Endothelial cell of umbilical vein (primary cell): ENCODE measurements around the gene JAKMIP1.

Experiments
- CTCF ChIP-seq, 2 donors: IDR thresholded peaks; 1 replicate in 1 of 2; 2 replicates in 1 of 2; pipeline ENCODE4 v1.5.1; 2011; ENCODE audit warnings: low read length in 2 of 2, mild to moderate bottlenecking in 2 of 2, moderate library complexity in 2 of 2, control low read depth in 1 of 2, inconsistent platforms in 1 of 2, low read depth in 1 of 2; ENCODE audit not compliant: insufficient read depth in 1 of 2; ENCODE audit errors: extremely low read depth in 1 of 2
- EZH2 ChIP-seq: IDR thresholded peaks from 2 replicates; pipeline ENCODE4 v1.6.1; 2012; ENCODE audit warnings: borderline replicate concordance, low read depth, mild to moderate bottlenecking, moderate library complexity, low read length, inconsistent platforms; ENCODE audit not compliant: severe bottlenecking
- GATA2 ChIP-seq: IDR thresholded peaks from 2 replicates; pipeline ENCODE4 v1.7.0; 2011; ENCODE audit warnings: low read depth, mild to moderate bottlenecking, moderate library complexity, mixed read lengths, low read length; ENCODE audit not compliant: insufficient read length, insufficient read depth
- JUN ChIP-seq: IDR thresholded peaks from 2 replicates; pipeline ENCODE4 v1.6.1; 2011; ENCODE audit warnings: borderline replicate concordance, low read depth; ENCODE audit not compliant: insufficient read length, insufficient read depth
- MYC ChIP-seq: IDR thresholded peaks from one replicate; pipeline ENCODE4 v1.6.1; 2011; ENCODE audit warnings: mild to moderate bottlenecking, low read depth, low read length
- POLR2A ChIP-seq: IDR thresholded peaks from 2 replicates; pipeline ENCODE4 v1.6.1; 2012; ENCODE audit warnings: low read depth, mild to moderate bottlenecking, control low read depth, low read length
- POLR2AphosphoS5 ChIP-seq: IDR thresholded peaks from 2 replicates; pipeline ENCODE4 v1.6.1; 2012; ENCODE audit warnings: low read depth, mild to moderate bottlenecking, control low read depth, low read length, moderate library complexity; ENCODE audit not compliant: insufficient read depth

- TF ChIP-seq EZH2 (no peak), POLR2AphosphoS5 (no peak), CTCF (IDR thresholded peaks at IDR 0.05; ENCODE audit: extremely low read depth in 1 of 2, insufficient read depth in 1 of 2, low read depth in 1 of 2, low read length in 2 of 2) (no peak), POLR2A (no peak), MYC (no peak), GATA2 (no peak), JUN (no peak)
Measured at GRCh38 chr4:6114181-6114580, 86.2 kb downstream of the JAKMIP1 start.
